ENCODE measurements around the gene COG1.

The COG1 gene

DNA sequence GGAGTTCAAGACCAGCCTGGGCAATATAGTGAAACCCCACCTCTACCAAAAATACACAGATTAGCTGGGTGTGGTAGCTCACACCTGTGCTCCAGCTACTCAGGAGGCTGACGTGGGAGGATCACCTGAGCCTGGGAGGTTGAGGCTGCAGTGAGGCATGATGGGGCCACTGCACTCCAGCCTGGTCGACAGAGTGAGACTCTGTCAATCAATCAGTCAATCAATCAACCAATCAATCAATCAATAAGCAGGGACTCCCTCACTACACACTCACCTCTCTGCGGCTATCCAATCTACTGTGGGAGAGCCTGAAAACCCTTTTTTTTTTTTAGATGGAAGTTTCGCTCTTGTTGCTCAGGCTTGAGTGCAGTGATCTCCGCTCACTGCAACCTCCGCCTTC lies 37.2 kb downstream of the COG1 start:
- no peak for DNase-seq

- DNase-seq = no peak
Measured at GRCh38 chr17:73231395-73231794, 38.5 kb downstream of the COG1 start.

DNA sequence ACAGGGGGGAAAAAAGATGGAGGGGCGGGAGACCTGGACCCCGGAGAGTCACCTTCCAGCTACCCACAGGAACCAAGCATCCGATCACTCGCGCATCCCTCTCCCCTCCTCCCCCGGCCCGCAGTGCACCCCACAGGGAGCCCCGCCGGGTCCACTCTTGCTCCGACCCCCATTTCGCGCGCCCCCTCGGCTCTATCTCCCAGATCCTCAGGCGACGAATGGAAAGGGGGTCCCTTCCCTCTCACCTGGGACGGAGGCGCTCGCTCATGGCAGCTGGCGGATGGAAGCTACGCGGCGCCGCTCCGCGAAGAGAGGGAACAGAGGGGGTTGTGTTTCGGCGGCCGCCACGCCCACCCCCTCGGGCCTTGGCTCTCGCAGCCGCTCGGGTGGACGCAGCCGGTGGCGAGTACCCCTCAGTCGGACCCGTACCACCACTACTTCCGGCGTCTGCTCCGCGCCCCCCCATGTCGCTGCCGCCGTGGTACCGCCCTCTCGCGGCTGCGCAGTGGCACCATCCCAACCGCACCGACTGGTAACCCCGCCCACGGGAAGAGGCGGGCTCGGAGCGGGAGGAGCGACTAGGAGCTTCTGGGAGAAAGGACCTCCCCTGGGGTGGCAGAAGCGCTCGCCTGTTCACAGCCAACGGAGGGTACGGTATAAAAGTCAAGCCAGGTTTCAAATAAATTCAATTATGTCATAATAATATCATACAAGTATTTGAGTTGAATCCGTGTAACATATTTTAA lies 39.2 kb downstream of the COG1 start:
- DNase-seq = peak; percentile 97 to 98

DNA sequence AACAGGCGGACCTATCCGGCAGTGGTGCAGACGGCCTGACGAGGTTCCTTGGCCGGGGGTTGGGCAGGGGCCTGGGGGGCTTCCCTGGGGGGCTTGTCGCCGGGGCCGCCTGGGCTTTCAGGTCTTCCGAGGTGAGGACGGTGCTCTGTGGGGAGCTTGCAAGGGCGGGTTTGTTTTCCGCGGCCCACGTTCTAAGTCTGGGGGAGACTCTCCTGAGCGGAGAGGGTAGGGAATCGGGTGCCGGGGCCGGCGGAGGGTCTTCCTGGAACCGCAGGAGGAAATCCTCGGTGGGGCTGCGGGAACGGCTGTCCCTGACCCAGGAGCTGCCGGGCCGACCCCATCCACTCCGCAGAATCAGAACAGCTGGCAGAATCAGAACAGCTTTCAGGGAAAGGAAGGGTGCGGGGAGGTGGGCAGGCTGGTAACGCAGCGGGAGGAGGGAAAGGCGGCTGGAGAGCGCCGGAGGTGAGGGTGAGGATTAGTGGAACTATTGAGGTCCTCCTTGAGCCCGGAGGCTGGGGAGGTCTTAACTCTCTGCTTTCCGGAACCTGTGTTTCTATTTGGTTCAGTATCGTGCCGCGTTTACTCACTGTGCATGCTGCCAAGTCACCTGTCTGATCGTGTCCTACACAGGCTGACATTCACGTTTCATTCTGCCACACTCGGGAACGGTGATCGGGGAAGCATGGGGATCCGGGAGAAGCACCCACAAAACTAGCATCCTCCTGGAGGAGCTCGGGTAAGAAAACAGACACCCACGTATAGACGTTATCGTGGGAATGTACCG lies 39.9 kb downstream of the COG1 start:
- peak; percentile 32 to 43 for DNase-seq

DNA sequence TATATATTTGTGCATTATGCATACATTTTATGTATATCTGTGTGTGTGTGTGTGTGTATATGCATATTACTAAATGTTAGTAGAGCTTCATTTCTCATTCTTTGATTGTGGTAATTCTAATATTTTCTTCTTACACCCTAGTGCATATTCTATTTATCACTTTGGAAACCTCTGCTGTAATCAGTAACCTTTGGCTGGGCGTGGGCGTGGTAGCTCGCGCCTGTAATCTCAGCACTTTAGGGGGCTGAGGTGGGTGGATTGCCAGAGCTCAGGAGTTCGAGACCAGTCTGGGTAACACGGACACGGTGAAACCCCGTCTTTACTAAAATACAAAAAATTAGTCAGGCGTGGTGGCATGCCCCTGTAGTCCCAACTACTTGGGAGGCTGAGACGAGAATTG lies 41.9 kb downstream of the COG1 start:
- no peak for DNase-seq

DNA sequence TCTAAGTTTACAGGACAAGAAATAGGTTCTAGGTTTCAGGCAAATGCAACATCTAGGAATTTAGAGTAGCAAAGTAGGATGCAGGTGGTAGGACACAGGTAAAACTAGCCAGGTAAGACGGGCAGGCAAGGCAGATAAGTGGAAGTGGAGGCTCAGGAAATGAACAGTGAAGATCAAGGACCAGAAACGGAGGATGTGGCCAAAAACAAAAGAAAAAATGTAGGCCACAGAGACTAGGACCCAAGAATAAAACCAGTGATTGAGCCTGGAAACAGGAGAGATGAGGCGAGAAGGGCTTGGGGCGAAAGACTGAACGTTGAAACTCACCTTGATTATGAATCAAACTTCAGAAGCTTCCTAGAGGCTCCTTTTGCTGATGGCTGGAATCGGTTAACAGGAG lies 44.9 kb downstream of the COG1 start:
- DNase-seq = no peak

- no peak for DNase-seq
Measured at GRCh38 chr17:73240561-73240960, 47.7 kb downstream of the COG1 start.

DNA sequence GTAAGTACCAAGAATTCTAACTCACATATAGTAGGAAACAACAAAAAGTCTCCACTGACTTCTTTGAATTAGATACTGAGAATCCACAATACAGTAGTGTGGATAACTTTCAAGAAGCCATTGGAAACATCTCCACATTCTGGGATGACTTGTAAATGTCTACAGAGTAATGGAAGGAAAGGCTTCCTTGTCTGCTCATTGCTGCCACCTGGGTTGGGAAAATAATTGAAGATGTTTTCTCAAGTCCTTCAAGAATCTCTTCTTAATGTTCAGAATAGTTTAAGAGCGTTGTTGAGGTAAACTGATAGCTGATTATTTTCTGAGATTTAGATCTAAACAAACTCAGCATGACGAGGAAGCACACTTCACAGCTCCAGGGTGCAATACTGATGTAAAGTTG lies 54.9 kb downstream of the COG1 start:
- no peak for DNase-seq

DNA sequence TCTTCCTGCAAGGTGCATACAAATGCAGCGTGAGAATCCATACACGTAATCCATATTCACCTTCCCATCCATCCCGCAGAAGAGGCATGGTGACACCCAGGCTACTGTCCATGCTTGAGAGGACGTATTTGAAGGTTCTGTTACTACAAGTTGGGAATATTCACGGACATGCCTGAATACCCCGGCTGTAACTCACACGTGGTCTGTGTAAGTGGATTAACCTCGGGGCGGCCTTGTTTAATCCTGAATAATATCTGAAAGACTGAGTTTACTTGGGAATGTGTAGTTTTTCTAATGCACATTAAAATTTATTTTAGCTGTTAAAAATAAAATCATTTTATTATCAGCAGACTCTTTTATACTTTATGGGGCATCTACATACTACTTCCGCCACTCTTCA lies 55.7 kb downstream of the COG1 start:
- DNase-seq = no peak

DNA sequence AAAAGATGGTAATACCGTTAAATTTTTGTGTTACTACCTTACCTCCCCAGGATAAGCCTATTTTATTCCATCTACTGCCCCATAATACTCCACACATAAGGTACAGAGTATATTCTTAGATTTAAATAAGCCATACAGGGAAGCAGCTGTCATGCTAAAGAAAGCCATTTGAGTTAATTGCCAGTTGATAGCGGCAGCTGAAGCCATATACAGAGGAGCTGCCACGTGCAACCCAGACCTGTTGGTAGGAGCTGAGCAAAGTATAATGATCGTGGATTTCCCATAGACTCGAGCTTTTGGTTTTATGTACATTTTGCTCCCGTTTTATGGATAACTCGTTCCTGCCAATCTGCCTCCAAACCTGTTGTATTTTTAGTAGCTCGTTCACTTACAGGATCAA lies 56.8 kb downstream of the COG1 start:
- DNase-seq = no peak

DNA sequence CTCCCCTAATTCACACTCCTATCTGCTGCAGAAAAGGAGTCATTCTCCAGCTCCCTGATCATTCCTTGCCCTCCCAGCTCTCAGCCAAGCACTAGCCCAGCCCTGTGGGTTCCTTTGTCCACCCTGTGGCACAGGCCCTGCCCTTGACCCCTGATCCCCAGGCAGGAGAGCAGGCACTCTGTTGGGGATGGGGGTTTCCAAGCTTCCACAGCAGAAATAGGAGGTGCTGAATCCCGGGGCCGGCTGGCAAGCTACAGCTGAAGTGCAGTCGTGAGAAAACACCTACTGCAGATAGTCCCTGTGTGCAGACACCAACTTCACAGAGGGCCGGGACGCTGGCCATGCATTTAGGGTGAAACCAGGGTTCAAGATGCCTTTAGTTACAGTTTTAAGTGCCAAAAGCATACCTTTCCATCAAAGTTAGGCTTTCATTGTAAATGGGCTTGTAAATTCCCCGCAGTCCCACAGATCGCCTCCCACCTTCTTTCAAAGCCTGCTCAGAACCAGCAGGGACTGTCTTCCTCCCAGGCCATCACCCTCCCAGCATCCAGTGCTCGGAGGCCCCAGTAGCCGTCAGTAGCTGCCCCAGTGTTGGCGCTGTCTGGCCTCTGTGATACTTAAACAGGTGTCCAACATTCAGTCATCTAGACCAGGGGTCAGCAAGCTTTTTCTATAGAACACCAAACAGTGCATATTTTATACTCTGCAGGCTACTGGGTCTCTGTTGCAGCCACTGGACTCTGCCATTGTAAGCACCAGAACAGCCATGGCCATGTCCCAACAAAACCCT lies 58.2 kb downstream of the COG1 start:
- no peak for DNase-seq

DNA sequence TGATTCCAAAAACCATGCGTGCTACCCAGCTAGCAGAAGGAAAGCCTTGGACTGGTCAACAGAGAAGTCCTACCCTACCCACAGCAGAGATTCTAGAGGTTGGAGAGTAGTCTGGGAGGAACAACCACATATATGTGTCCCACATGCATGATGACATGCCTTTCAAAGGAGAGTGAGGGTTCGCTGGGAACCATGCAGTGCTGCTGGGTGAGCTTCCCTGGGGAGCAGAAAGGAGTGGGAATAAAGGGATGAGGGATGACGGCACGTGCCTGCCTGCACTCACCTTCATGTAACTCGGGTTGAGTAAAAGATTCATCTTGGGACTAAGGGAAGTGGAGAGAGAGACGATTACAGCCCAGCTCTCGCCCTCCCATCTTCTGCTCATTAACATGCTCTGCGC lies 59.0 kb downstream of the COG1 start:
- DNase-seq = no peak

DNA sequence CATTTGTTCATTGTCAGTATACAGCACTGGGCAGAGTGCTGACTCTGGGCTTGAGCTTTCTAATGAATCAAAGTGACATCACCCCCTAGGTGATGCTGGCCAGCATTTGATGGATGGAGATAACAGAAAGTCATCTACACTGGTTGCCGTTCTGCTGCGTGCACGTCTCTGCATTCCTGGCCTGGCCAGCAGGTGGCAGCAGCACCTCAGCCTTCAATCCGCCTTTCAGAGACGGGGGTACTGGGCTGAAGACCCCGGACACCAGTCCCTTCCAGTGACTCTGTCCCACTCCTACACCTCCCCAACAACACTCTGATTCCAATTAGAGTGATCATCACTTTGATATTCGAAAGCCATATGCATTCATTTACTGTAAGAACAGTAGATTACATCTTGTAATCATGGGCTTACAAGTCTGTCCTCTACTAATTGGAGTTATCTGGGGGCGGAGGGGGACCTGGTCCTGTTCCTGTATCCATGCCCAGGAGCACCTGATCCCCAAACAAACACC lies 62.9 kb downstream of the COG1 start:
- peak; percentile 55 to 65 for DNase-seq

GRCh38 chr17:73256220-73256619 lies 63.4 kb downstream of the COG1 start:
- DNase-seq = no peak

- DNase-seq = no peak
Measured at GRCh38 chr17:73257516-73257915, 64.7 kb downstream of the COG1 start.

All from activated CD4-positive, alpha-beta T cell treated with anti-CD3 and anti-CD28 coated beads, Interleukin-2, amount 50 U/mL, for 48 hours (primary cell).